ENCODE data around the gene CAMSAP1. TPM values are rescaled to one million over a fixed set of nuclear protein-coding genes. Genes with fewer than 3 reads are reported as not detected.
"Not testable (repeated sequence)": the region's sequence is repeated elsewhere in the genome, so short reads cannot be mapped to it uniquely, and the experiment has no call there.

The CAMSAP1 gene
- total RNA-seq, 2 donors from 2014 or later, result 38.1 to 40.6 TPM

DNA sequence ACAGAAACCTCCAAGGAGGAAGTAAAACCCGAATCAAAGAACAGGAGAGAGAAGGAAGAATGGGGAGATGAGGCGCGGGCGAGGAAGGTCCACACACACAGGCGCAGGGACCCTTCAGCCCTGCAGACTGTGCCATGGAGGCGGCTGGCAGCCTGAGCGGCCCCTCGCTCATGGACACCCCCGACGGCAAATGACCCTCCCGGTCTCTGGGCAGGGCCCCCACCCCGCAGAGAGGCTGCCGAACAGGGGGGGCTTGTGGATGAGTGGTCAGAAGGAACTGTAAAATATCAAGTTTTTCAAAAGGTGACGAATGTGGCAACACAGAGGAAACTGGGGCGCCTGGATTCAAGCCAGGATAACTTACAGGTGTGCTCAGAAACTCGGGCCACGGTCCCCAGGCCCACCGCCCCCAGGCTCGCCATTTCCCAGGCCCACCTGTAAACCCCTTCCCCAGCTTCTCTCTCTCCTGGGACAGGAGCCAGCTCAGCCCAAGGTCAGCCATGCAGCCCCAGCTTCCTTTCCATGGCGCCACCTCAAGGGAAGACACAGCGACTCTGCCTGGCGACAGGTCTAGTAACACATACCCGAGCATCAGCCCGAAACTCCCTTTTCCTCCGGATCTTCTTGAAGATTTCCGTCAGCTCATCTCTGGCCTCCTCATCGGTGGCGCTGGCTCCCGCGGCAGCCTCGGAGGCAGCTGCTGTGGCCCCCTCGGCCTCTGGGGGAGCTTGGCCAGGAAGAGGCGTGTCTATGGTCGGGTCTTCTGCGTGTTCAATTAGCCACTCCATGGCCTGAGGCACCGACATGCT lies 37.3 kb upstream of the CAMSAP1 start:
- H3K27ac Mint-ChIP-seq, result no peak overlapping the region

DNA sequence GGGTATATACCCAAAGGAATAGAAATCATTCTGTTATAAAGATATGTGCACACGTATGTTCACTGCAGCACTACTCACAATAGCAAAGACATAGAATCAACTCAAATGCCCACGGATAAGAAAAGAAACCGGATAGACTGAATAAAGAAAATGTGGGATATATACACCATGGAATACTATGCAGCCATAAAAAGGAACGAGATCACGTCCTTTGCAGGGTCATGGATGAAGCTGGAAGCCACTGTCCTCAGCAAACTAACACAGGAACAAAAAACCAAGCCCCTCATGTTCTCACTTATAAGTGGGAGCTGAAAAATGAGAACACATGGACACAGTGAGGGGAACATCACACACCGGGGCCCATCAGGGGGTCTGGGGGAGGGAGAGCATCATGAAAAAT lies 36.3 kb upstream of the CAMSAP1 start:
- H3K36me3 Mint-ChIP-seq, result peaks cover 41 to 50% of the 10 kb centered on the region in 2 donors
- not testable (repeated sequence) for ATAC-seq; H3K9me3 Mint-ChIP-seq; DNase-seq (ENCODE audit: low spot score in 2 of 2); H3K27ac Mint-ChIP-seq

More for the DNA sequence above, 37.3 kb upstream of the CAMSAP1 start:
- DNase-seq (ENCODE audit: low spot score in 2 of 2) (no peak), ATAC-seq (no peak)
- Mint-ChIP-seq H3K36me3 (peaks cover 35 to 42% of the 10 kb centered on the region in 2 donors), H3K9me3 (no peaks in the 10 kb centered on the region)

DNA sequence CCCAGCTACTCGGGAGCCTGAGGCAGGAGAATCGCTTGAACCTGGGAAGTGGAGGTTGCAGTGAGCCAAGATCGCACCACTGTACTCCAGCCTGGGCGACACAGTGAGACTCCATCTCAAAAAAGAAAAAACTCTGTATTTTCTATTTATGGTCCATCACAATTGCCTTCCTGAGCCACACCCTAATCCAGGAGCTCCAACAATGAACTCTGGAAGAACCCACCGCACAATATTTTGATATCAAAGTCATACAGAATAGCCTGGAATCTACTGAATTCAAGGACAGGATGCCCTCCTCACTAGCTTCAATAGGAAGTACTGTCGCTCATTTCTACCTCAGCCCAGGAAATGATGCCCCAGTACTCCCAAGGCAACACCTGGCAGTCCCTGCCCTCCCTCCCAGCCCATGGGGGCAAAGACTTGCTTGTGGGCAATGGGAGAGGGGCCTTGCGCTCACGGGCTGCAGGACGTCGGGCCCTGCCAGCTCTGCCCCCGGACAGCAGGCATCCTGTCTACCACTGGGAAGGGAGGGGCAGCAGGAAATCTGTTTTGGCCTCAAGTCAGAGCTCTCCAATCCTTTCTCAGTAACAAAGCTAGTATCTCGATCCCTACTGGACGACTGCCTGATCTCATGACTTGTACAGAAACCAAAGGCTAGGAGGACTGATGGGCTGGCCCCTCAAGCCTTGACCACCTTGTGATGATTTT lies 34.1 kb upstream of the CAMSAP1 start:
- DNase-seq (ENCODE audit: low spot score in 2 of 2) (no peak), ATAC-seq (no peak)
- H3K9me3 Mint-ChIP-seq, result peaks cover 0 to 4% of the 10 kb centered on the region in 2 donors
- H3K27ac Mint-ChIP-seq, result no peak overlapping the region
- peaks cover 48 to 63% of the 10 kb centered on the region in 2 donors for H3K36me3 Mint-ChIP-seq

DNA sequence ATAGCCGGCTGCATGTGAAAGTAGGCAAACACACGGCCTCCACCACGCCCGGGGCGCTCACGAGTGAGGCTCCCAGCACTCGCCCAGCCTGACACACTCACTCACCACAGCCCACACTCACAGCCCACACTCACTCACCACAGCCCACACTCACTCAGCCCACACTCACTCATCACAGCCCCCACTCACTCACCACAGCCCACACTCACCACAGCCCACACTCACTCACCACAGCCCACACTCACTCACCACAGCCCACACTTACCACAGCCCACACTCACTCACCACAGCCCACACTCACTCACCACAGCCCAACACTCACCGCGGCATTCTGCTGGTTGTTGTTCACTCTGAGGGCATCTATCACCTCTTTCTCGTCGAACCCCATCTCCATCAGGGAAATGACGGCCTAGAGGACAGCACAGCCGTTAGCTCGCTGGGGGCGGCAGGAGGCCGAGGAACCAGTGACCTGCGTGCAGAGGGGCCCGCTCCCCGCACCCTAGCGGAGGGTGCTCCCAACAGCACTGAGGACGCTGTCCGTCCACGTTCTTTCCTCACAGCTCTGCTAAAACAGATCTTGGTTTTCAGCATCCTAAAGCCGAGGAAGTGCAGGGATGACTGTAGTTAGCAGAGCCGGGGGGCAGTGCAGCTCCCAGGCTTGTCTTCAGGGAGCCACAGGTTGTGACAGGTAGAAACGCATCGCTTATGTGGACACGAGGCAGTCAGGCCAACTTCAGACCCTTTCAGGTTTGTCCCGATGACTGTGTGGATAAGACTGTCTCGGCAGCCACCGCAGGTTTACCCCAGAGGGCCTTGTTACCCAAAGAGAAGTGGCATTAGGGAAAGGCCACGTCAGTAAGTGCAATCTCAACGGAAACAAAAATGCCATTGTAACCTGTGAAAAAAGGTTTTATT lies 32.3 kb upstream of the CAMSAP1 start:
- Mint-ChIP-seq H3K36me3 (peaks cover 44 to 58% of the 10 kb centered on the region in 2 donors), H3K9me3 (peaks cover 0 to 4% of the 10 kb centered on the region in 2 donors), H3K27ac (peak overlapping the region; percentile 89 to 99)
- peak; percentile 87 to 90 for ATAC-seq
- DNase-seq (ENCODE audit: low spot score in 2 of 2), result peak; percentile 63 to 69

DNA sequence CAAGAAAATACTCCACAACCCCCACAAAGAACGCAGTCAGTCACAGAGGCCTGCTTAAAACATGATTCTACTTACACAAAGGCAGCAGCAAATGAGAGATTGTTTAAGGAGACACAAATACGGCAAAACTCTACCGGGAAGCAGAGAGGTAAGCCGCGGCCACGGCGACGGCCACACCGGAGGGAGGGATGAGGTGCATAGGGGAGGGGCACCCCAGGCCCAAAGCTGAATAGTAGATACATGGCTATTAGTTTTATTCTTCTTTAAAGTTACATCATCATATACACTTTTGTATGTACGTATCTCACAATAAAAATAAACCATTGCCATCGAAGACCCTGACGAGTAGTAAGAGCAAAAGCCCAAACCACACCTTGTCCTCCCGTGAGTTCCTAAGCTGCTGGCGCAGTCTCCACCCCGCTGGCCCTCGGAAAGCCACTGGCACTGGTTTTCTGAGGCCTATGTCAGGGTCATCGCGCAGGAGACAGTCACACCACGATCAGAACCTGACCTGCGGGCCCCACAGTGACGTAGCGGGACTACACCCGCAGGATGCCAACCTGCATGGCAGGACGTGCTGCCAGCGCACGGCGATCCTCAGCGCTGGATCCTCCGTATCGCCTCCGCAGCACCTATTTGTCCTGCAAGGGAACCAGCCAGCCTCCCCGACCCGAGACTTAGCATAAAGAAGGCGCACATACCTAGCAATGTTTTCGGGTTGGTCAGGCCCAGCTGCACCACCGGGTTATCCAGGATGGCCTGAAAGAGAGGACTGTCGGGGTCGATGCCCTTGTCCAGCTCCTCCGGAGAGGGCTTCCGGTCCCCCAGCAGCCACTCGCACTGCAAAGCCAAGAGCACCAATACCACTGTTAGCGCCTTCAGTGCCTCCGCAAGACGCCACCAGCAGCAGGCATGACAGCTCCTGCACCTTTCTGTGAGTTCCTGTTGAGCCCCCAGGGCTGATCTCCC lies 30.5 kb upstream of the CAMSAP1 start:
- Mint-ChIP-seq H3K36me3 (peaks cover 48 to 50% of the 10 kb centered on the region in 2 donors), H3K9me3 (peaks cover 0 to 4% of the 10 kb centered on the region in 2 donors), H3K27ac (no peak overlapping the region)
- DNase-seq (ENCODE audit: low spot score in 2 of 2) (no peak), ATAC-seq (no peak)

DNA sequence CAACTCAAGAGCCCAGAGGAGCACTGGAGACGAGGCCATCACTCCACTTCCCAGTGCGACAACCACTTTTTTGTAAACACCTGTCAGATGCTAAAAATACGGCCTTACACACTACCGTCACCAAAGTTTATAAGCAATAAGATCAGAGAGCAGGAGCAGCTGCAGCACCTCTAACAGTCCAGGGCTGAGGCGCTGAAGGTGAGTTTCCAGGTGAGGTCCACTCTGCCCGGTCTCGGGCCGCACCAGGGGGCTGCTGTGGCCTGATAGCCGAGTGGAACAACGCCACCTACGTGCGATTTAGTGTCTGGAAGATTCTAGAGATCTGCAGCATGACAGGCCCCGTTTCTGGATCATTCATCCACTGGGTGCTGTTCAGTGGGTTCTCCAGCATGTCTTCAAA lies 25.8 kb upstream of the CAMSAP1 start:
- DNase-seq (ENCODE audit: low spot score in 2 of 2), result no peak
- H3K36me3 Mint-ChIP-seq, result peaks cover 40 to 42% of the 10 kb centered on the region in 2 donors
- H3K27ac Mint-ChIP-seq, result no peak overlapping the region
- ATAC-seq, result no peak
- no peaks in the 10 kb centered on the region for H3K9me3 Mint-ChIP-seq

DNA sequence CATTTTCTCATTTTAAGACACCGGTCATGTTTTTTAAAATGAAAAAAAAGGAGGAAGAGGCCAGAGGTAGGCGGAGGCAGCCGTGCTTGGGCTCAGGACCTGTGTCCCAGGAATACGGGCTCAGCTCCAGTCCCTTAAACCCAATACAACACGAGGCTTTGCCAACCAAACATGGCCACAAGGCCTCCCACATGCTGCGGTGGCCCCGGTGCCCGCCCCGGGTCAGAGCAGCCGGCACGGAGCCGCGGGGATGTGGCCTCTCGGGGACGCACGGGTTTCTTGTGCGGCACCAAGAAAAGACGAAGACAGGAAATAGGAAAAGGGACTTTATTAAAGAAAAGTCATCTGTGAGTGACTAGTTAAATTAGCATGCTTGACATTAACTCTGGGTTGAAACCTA lies 25.3 kb upstream of the CAMSAP1 start:
- Mint-ChIP-seq H3K27ac (no peak overlapping the region), H3K9me3 (no peaks in the 10 kb centered on the region), H3K36me3 (peaks cover 35 to 37% of the 10 kb centered on the region in 2 donors)
- no peak for DNase-seq (ENCODE audit: low spot score in 2 of 2)
- ATAC-seq, result no peak

DNA sequence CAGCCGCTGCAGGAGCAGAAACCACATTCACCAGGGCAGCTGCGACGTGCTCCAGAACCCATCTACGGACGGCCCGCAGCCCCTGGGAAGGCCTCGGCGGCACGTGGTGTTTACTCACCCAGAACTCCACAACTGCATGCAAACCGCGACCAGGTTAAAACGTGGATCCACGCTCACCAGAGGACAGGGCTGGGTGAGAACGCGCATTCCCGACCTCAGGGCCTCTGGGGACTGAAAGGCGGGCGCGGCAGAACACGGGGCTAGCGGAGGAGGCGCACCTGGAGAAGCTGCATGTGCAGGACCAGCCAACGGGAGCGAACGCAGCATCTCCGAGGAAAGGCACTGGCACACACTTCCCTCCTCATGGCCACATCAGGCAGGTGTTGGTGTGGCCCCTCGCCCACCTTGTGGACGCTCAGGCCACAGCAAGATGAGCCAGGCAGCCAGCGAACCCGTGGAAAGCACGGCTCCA lies 24.0 kb upstream of the CAMSAP1 start:
- Mint-ChIP-seq H3K9me3 (no peaks in the 10 kb centered on the region), H3K27ac (no peak overlapping the region)

DNA sequence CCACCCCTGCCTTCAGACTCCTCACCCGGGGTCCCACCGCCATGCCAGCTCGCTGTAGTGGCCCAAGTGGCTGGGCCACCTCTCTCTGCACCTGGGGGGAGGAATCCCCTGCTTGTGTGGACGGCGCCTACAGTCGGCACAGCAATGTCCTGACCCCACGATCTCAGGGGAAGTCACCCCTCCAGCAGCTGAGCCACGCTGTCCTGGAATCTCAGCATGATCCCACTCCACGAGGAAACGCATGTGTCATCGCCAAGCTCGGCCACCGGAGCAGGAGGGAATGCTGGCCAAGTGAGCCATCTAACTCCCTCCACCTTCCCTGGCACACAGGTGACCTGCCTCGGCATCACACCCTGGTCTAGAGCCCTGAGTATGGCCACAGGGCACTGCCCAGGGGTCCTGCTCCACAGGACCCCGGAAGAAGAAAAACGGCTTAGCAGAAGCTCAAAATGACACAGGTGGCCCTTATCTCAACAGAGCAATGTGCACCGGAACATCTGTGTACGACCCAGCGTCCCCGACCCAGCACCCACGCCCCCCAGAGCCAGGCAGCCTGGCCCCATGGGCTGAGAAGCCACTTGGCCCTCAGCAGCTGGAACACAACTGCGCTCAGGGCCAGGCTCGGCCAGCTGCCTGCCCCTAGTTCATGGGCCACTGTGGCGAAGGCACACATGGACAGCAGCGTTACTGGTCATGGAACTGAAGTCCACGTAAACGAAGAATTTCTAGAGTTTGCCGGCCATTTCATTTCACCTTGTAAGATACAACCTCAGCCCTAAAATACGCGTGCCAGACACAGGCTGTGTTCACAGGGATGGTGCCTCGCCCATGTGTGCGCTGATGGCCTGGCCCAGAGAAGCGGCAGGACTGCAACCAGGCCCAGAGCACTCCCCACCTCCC lies 23.4 kb upstream of the CAMSAP1 start:
- DNase-seq (ENCODE audit: low spot score in 2 of 2) (no peak), ATAC-seq (no peak)
- H3K9me3 Mint-ChIP-seq, result no peaks in the 10 kb centered on the region
- peak overlapping the region in 1 of 2 donors; percentile 30 for H3K27ac Mint-ChIP-seq
- H3K36me3 Mint-ChIP-seq, result peaks cover 21 to 27% of the 10 kb centered on the region in 2 donors

More for the DNA sequence above, 24.0 kb upstream of the CAMSAP1 start:
- H3K36me3 Mint-ChIP-seq, result peaks cover 25 to 29% of the 10 kb centered on the region in 2 donors
- ATAC-seq (no peak), DNase-seq (ENCODE audit: low spot score in 2 of 2) (no peak)

DNA sequence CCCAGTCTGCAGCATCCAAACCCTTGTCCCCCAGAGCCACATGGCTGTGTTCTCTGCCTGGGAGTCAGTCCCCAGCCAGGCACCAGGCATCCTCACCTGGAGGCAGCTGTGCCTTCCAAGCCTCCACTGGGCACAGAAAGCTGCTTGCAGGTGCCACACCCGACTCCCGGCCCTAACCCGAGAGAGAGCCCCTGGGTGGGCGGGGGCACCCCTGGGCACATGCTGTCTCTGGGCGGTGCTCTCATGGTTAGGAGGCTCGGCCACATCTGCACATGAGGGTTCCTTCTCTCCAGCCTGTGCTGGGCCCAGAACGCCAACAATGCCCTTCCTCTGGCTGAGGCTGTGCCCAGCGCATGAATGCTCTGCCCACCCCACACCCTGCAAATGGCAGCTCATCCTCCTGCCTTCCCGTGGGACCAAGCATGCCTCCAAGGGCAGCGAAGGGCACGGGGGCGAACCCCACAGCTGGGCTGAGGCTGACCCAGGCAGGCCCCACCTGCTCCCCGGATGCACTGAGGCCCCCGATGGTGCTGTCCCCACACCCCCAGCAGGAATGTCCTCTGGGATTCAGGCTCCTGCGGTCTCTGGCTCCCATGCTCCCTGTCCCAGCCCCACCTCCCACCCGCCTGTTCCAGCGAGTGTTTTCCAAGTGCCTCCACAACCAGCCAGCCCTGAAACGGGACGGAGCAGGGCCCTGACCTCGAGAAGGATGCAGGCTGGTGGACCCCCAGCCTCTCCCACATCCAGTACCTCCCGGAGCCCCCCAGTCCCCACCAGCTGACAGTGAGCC lies 22.5 kb upstream of the CAMSAP1 start:
- Mint-ChIP-seq H3K9me3 (no peaks in the 10 kb centered on the region), H3K36me3 (peaks cover 20 to 23% of the 10 kb centered on the region in 2 donors), H3K27ac (peak overlapping the region in 1 of 2 donors; percentile 30)
- ATAC-seq (no peak), DNase-seq (ENCODE audit: low spot score in 2 of 2) (no peak)

DNA sequence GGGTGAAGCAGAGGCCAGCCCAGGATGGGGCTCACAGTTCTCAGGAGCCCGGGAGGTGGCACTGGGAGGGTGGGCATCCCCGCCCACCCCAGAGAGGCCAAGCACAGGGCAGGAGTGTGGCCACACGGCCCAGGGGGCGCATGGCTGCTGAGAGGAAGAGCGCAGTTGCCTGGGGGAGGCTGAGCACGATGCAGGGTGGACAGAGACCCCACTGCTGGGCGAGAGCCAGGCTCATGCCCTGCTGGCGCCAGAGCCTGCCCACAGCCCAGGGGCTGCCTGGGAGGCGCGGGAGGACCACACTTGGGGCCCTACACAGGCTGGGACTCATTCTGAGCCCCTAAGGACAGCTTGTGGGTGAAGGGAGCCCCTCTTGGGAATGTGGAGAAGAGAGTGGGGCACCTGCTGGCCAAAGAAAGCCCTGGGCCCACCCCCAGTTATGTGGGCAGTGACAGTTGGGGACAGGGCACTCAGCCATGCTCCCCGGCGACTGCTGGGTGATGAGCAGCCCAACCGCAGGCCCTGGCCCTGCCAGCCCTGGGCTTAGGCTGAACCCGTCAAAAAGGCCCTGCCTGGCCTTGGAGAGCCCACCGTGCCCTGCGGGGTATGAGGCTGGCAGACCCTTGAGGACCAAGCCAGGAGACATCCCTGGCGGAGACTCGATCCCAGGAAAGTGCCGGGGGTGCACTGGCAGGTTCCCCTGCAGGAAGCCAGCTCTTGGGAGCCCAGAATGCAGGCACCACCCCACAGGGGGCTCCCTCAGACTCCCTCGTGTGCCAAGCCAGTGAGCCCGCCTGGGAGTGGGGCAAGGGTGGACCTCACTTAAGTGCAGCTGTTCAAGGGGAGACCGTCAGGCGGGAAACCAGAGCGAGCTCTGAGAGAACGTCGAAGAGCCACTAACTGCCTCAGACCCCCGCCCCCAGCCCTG lies 21.6 kb upstream of the CAMSAP1 start:
- Mint-ChIP-seq H3K27ac (no peak overlapping the region), H3K36me3 (peaks cover 20 to 31% of the 10 kb centered on the region in 2 donors), H3K9me3 (no peaks in the 10 kb centered on the region)
- ATAC-seq (no peak), DNase-seq (ENCODE audit: low spot score in 2 of 2) (no peak)

DNA sequence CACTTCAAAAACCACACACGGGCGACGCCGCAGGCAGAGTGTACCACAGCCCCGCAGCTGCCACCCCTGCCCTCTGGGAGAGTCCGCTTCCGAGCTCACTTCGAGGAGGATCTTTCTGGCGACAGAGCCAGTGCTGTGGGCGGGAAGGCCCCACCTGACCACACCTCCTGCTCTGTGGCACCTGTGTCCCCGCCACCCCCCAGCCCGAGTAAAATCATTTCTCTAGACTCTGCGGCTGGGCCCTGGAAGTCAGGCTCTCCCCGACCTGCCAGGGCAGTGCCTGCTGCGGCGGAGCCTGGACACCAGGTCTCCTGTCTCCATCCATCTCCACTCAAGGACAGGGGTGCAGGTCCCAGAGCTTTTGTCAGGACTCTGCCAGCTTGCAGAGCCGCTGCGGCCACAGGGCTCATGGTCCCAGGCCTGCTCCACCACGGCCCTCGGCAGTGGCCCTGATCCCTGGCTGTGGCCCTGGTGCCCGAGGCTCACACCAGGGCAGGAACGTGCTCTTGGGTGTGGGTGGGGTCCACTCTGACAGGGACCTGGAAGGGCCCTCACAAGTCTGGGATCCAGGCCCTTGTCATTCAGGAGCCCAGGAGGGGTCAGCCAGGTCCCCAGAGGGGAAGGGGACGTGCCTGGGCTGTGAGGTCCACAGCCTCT lies 20.9 kb upstream of the CAMSAP1 start:
- H3K9me3 Mint-ChIP-seq, result no peaks in the 10 kb centered on the region
- H3K36me3 Mint-ChIP-seq, result peaks cover 13 to 31% of the 10 kb centered on the region in 2 donors
- H3K27ac Mint-ChIP-seq, result peak overlapping the region; percentile 18 to 91
- ATAC-seq, result no peak
- no peak for DNase-seq (ENCODE audit: low spot score in 2 of 2)
